CD4-positive, alpha-beta T cell treated with Interleukin-6 for 4 hours (primary cell): ENCODE measurements around the gene GPR35.
"Not testable (repeated sequence)": the region's sequence is repeated elsewhere in the genome, so short reads cannot be mapped to it uniquely, and the experiment has no call there.

ENCODE experiments used
- DNase-seq: peaks from one replicate; pipeline ENCODE4 v3.0.0-alpha.2; 2020; ENCODE audit warnings: mixed read lengths

Gene GPR35

GRCh38 chr2:240663546-240664190 lies 38.4 kb downstream of the GPR35 start:
- DNase-seq, result no peak

GRCh38 chr2:240664622-240665021 lies 39.3 kb downstream of the GPR35 start:
- no peak for DNase-seq

GRCh38 chr2:240670402-240670801 lies 45.1 kb downstream of the GPR35 start:
- no peak for DNase-seq

- DNase-seq, result no peak
Observed at GRCh38 chr2:240670950-240671349, 45.7 kb downstream of the GPR35 start.

- DNase-seq, result no peak
Observed at GRCh38 chr2:240672076-240672700, 46.9 kb downstream of the GPR35 start.

- DNase-seq, result no peak
Observed at GRCh38 chr2:240672701-240673190, 47.5 kb downstream of the GPR35 start.

- not testable (repeated sequence) for DNase-seq
Observed at GRCh38 chr2:240674461-240675184, 49.3 kb downstream of the GPR35 start.

GRCh38 chr2:240675345-240675744 lies 50.1 kb downstream of the GPR35 start:
- DNase-seq, result not testable (repeated sequence)

- not testable (repeated sequence) for DNase-seq
Observed at GRCh38 chr2:240678043-240678442, 52.8 kb downstream of the GPR35 start.

GRCh38 chr2:240678909-240679308 lies 53.6 kb downstream of the GPR35 start:
- DNase-seq, result not testable (repeated sequence)

- DNase-seq, result not testable (repeated sequence)
Observed at GRCh38 chr2:240680185-240680584, 54.9 kb downstream of the GPR35 start.
